Skeletal muscle satellite cell (primary cell): ENCODE data around the gene KANSL1.
"Not testable (repeated sequence)": the region's sequence is repeated elsewhere in the genome, so short reads cannot be mapped to it uniquely, and the experiment has no call there.

ENCODE experiments used
- H3K27me3 ChIP-seq: 2 replicates; pipeline ENCODE4 v1.7.0; 2013; ENCODE audit warnings: low read length; ENCODE audit not compliant: control insufficient read depth, insufficient read depth
- H3K36me3 ChIP-seq: 2 replicates; pipeline ENCODE4 v1.7.0; 2013; ENCODE audit warnings: mild to moderate bottlenecking, control low read depth, low read length; ENCODE audit not compliant: insufficient read depth
- H3K4me1 ChIP-seq: 2 replicates; pipeline ENCODE4 v1.7.0; 2013; ENCODE audit warnings: low read length; ENCODE audit not compliant: control insufficient read depth, insufficient read depth
- H3K4me2 ChIP-seq: 2 replicates; pipeline ENCODE4 v1.7.0; 2013; ENCODE audit warnings: mild to moderate bottlenecking, low read length
- H3K4me3 ChIP-seq: 2 replicates; pipeline ENCODE4 v1.7.0; 2013; ENCODE audit warnings: low read length
- H3K9ac ChIP-seq: 2 replicates; pipeline ENCODE4 v1.7.0; 2013; ENCODE audit warnings: mild to moderate bottlenecking, low read depth, low read length, moderate library complexity
- H3K9me3 ChIP-seq: replicated peaks from 2 replicates; pipeline ENCODE4 v1.7.0; 2013; ENCODE audit warnings: mild to moderate bottlenecking, control low read depth, low read length

Gene KANSL1

DNA sequence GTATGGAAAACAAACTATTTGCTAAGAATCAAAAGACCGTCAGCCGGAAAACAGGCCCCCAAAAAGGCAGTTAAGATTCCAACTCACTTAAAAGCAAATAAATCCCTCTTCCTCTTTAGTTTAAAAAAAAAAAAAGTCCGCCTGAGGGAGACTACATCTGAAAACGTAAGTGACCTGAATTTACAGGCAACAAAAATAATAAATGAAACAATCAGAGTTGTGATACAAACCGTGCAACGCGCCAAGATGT, 1.1 kb downstream of the KANSL1 start:
- Histone ChIP-seq H3K4me1 (peaks cover 33% of the 10 kb centered on the region), H3K9ac (peak overlapping the region; percentile 91), H3K4me2 (peak overlapping the region; percentile 89), H3K27me3 (no peaks in the 10 kb centered on the region), H3K4me3 (peak overlapping the region; percentile 77), H3K9me3 (no peaks in the 10 kb centered on the region), H3K36me3 (no peaks in the 10 kb centered on the region)

- Histone ChIP-seq H3K9ac (peak overlapping the region; percentile 91), H3K36me3 (no peaks in the 10 kb centered on the region), H3K4me2 (peak overlapping the region; percentile 89), H3K4me3 (peak overlapping the region; percentile 77), H3K9me3 (no peaks in the 10 kb centered on the region), H3K4me1 (peaks cover 33% of the 10 kb centered on the region), H3K27me3 (no peaks in the 10 kb centered on the region)
Measured at GRCh38 chr17:46191322-46192188, 1.7 kb downstream of the KANSL1 start.

- Histone ChIP-seq H3K4me3 (peak overlapping the region; percentile 77), H3K4me1 (peaks cover 33% of the 10 kb centered on the region), H3K4me2 (peak overlapping the region; percentile 89), H3K36me3 (no peaks in the 10 kb centered on the region), H3K9me3 (no peaks in the 10 kb centered on the region), H3K27me3 (no peaks in the 10 kb centered on the region), H3K9ac (peak overlapping the region; percentile 91)
Measured at GRCh38 chr17:46190763-46191162, 2.5 kb downstream of the KANSL1 start.

DNA sequence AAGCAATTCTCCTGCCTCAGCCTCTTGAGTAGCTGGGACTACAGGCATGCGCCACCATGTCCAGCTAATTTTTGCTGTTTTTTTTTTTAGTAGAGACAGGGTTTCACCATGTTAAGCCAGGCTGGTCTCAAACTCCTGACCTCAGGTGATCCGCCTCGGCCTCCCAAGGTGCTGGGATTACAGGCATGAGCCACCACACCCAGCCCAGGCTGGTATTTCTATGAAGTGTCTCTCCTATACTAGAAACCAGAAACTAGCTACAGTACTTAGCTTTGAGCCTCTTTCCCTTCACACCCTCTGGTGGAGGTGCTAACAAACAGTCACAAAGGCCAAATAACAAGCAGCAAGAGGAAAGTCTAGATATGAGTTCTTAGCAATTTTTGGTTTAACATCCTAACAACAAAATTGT, 6.4 kb downstream of the KANSL1 start:
- H3K27me3 ChIP-seq, result not testable (repeated sequence)
- peaks cover 25% of the 10 kb centered on the region for H3K4me1 ChIP-seq

DNA sequence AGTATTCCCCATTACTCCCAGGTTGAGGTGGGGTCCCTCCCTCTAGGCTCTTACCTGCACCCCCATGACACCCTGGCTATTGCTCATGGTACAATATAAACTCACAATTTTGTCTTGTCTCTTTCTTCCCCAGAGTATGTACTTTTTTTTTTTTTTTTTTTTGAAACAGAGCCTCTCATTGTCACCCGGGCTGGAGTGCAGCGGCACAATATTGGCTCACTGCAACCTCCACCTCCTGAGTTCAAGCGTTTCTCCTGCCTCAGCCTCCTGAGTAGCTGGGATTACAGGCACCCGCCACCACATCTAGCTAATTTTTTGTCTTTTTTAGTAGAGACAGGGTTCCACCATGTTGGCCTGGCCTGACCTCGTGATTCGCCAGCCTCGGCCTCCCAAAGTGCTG, 8.5 kb downstream of the KANSL1 start:
- H3K9me3 ChIP-seq, result no peaks in the 10 kb centered on the region
- peaks cover 13% of the 10 kb centered on the region for H3K4me1 ChIP-seq

More for the DNA sequence above, 6.4 kb downstream of the KANSL1 start:
- not testable (repeated sequence) for H3K4me3 ChIP-seq, H3K9ac ChIP-seq, H3K9me3 ChIP-seq, H3K36me3 ChIP-seq, H3K4me2 ChIP-seq

DNA sequence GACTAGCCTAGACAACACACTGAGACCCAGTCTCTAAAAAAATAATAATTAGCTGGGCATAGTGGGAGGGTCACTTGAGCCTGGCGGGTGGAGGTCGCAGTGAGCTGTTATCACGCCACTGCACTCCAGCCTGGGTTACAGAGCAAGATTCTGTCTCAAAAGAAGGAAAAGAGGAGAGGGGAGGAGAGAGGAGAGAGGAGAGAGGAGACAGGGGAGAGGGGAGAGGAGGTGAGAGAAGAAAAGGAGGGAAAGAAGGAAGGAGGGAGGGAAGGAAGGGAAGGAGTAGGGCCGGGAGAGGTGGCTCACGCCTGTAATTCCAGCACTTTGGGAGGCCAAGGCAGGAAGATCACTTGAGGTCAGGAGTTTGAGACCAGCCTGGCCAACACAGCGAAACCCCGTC, 9.8 kb downstream of the KANSL1 start:
- not testable (repeated sequence) for H3K4me2 ChIP-seq, H3K27me3 ChIP-seq, H3K9ac ChIP-seq, H3K36me3 ChIP-seq, H3K4me3 ChIP-seq, H3K9me3 ChIP-seq
- H3K4me1 ChIP-seq, result peaks cover 18% of the 10 kb centered on the region

More for the DNA sequence above, 8.5 kb downstream of the KANSL1 start:
- Histone ChIP-seq H3K27me3 (no peaks in the 10 kb centered on the region), H3K4me2 (no peak overlapping the region), H3K4me3 (no peak overlapping the region), H3K9ac (no peak overlapping the region), H3K36me3 (no peaks in the 10 kb centered on the region)

GRCh38 chr17:46182961-46183360, 10.3 kb downstream of the KANSL1 start:
- Histone ChIP-seq H3K4me3 (no peak overlapping the region), H3K4me1 (peaks cover 18% of the 10 kb centered on the region), H3K36me3 (no peaks in the 10 kb centered on the region), H3K27me3 (no peaks in the 10 kb centered on the region), H3K9ac (no peak overlapping the region), H3K4me2 (no peak overlapping the region), H3K9me3 (no peaks in the 10 kb centered on the region)

GRCh38 chr17:46181940-46182339, 11.3 kb downstream of the KANSL1 start:
- H3K36me3 ChIP-seq, result no peaks in the 10 kb centered on the region
- peaks cover 22% of the 10 kb centered on the region for H3K4me1 ChIP-seq

DNA sequence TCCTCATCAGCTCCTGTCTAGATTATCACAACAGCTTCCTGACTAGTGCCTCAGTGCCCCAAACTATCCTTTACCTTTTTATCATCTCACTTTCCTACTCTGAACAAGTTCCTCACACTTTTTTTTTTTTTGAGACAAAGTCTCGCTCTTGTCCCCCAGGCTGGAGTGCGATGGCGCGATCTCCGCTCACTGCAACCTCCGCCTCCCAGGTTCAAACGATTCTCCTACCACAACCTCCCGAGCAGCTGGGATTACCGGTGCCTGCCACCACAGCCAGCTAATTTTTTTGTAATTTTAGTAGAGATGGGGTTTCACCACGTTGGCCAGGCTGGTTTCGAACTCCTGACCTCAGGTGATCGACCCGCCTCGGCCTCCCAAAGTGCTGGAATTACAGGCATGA, 11.9 kb downstream of the KANSL1 start:
- H3K27me3 ChIP-seq, H3K9ac ChIP-seq, H3K36me3 ChIP-seq, H3K9me3 ChIP-seq, H3K4me3 ChIP-seq, H3K4me2 ChIP-seq: not testable (repeated sequence)
- peaks cover 26% of the 10 kb centered on the region for H3K4me1 ChIP-seq

More at GRCh38 chr17:46181940-46182339, 11.3 kb downstream of the KANSL1 start:
- H3K9ac ChIP-seq, result no peak overlapping the region
- H3K4me3 ChIP-seq, result no peak overlapping the region
- no peaks in the 10 kb centered on the region for H3K9me3 ChIP-seq
- H3K27me3 ChIP-seq, result no peaks in the 10 kb centered on the region
- no peak overlapping the region for H3K4me2 ChIP-seq

- H3K4me1 ChIP-seq, result peaks cover 31% of the 10 kb centered on the region
- no peaks in the 10 kb centered on the region for H3K27me3 ChIP-seq
- no peak overlapping the region for H3K4me3 ChIP-seq
Measured at GRCh38 chr17:46180892-46181274, 12.3 kb downstream of the KANSL1 start.

GRCh38 chr17:46180185-46180891, 12.9 kb downstream of the KANSL1 start:
- not testable (repeated sequence) for H3K9ac ChIP-seq, H3K9me3 ChIP-seq, H3K27me3 ChIP-seq, H3K36me3 ChIP-seq, H3K4me2 ChIP-seq, H3K4me3 ChIP-seq
- peaks cover 36% of the 10 kb centered on the region for H3K4me1 ChIP-seq

More at GRCh38 chr17:46180892-46181274, 12.3 kb downstream of the KANSL1 start:
- H3K4me2 ChIP-seq, result no peak overlapping the region
- no peak overlapping the region for H3K9ac ChIP-seq
- no peaks in the 10 kb centered on the region for H3K36me3 ChIP-seq
- H3K9me3 ChIP-seq, result no peaks in the 10 kb centered on the region
